Brain pericyte (primary cell): ENCODE data around the gene EPHB6.

Experiments used
- DNase-seq: peaks from one replicate; pipeline ENCODE4 v3.0.0-alpha.2; 2012; ENCODE audit warnings: low read depth, low spot score

The EPHB6 gene

GRCh38 chr7:142835487-142835886 is 19.4 kb upstream of the EPHB6 start:
- no peak for DNase-seq

GRCh38 chr7:142836426-142836825 is 18.4 kb upstream of the EPHB6 start:
- no peak for DNase-seq

GRCh38 chr7:142838461-142839213 is 16.2 kb upstream of the EPHB6 start:
- no peak for DNase-seq

- no peak for DNase-seq
Observed at GRCh38 chr7:142842251-142842766, 12.6 kb upstream of the EPHB6 start.

GRCh38 chr7:142847353-142847752 is 7.5 kb upstream of the EPHB6 start:
- DNase-seq: no peak

GRCh38 chr7:142851269-142851668 is 3.6 kb upstream of the EPHB6 start:
- no peak for DNase-seq

GRCh38 chr7:142851919-142852318 is 3.0 kb upstream of the EPHB6 start:
- no peak for DNase-seq

- no peak for DNase-seq
Observed at GRCh38 chr7:142853739-142854371, 1.0 kb upstream of the EPHB6 start.

- no peak for DNase-seq
Observed at GRCh38 chr7:142855114-142855743, 353 bp downstream of the EPHB6 start.

- no peak for DNase-seq
Observed at GRCh38 chr7:142855756-142856564, 1.1 kb downstream of the EPHB6 start.

- DNase-seq: no peak
Observed at GRCh38 chr7:142856565-142857245, 1.8 kb downstream of the EPHB6 start.

GRCh38 chr7:142857625-142858024 is 2.7 kb downstream of the EPHB6 start:
- DNase-seq: no peak

- no peak for DNase-seq
Observed at GRCh38 chr7:142859411-142859810, 4.5 kb downstream of the EPHB6 start.

GRCh38 chr7:142859829-142860228 is 5.0 kb downstream of the EPHB6 start:
- no peak for DNase-seq

- no peak for DNase-seq
Observed at GRCh38 chr7:142860968-142861367, 6.1 kb downstream of the EPHB6 start.

- DNase-seq: no peak
Observed at GRCh38 chr7:142862351-142862750, 7.5 kb downstream of the EPHB6 start.

GRCh38 chr7:142862786-142863400 is 8.0 kb downstream of the EPHB6 start:
- DNase-seq: no peak

- no peak for DNase-seq
Observed at GRCh38 chr7:142863891-142864685, 9.2 kb downstream of the EPHB6 start.

GRCh38 chr7:142864980-142865747 is 10.3 kb downstream of the EPHB6 start:
- no peak for DNase-seq
